C4-2B (cell line): ENCODE measurements around the gene ZFAND2A.

Experiments used
- ZFX ChIP-seq: fragments of 450-650 bp; IDR thresholded peaks from 2 replicates; pipeline ENCODE4 v1.6.1; 2017
- TF ChIP-seq, protein P1 (sequence below): fragments of 450-650 bp; conservative IDR thresholded peaks from 2 replicates; pipeline ENCODE4 v1.5.1; 2017; ENCODE audit warnings: mild to moderate bottlenecking

DNA sequence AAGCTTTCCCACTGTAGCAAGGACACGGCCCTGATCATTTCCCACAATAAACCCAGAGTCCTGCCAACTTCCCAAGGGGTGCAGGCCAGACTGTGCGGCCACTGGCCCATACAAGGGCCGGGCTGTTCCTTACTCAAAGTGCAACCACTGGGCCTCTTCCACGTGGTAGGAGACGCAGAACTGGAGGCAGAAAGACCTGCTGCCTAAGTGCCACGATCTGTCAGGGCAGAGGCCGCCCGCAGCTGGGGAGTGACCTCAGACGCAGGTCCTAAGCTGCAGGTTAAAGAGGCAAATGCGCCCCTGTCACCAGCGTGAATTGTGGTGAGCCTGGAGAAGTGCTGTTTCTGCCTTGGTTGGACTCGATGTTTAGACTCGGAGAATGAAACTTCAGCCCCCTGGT, 45.9 kb downstream of the ZFAND2A start:
- TF ChIP-seq, protein P1, sequence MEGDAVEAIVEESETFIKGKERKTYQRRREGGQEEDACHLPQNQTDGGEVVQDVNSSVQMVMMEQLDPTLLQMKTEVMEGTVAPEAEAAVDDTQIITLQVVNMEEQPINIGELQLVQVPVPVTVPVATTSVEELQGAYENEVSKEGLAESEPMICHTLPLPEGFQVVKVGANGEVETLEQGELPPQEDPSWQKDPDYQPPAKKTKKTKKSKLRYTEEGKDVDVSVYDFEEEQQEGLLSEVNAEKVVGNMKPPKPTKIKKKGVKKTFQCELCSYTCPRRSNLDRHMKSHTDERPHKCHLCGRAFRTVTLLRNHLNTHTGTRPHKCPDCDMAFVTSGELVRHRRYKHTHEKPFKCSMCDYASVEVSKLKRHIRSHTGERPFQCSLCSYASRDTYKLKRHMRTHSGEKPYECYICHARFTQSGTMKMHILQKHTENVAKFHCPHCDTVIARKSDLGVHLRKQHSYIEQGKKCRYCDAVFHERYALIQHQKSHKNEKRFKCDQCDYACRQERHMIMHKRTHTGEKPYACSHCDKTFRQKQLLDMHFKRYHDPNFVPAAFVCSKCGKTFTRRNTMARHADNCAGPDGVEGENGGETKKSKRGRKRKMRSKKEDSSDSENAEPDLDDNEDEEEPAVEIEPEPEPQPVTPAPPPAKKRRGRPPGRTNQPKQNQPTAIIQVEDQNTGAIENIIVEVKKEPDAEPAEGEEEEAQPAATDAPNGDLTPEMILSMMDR = no peak
- no peak for TF ChIP-seq ZFX
